Renal cortex interstitium (tissue), 15 donors: ENCODE measurements around the gene RFX1. TPM values are rescaled to one million over a fixed set of nuclear protein-coding genes. Genes with fewer than 3 reads are reported as not detected.
"Not testable (repeated sequence)": the region's sequence is repeated elsewhere in the genome, so short reads cannot be mapped to it uniquely, and the experiment has no call there.

Experiments
- DNase-seq, 11 donors: peaks; one replicate each; pipeline ENCODE4 v3.0.0-alpha.2; 2013; ENCODE audit warnings: low read depth in 9 of 11, low spot score in 4 of 11; ENCODE audit errors: extremely low read depth in 1 of 11
- long read RNA-seq, 16 experiments: transcript quantifications; one replicate each; lab custom pipeline, GENCODE V29; 2026
- polyA plus RNA-seq, 3 donors: library from polyadenylated mRNA; unstranded; fragments of 120-200 nt; gene quantifications; one replicate each; pipeline ENCODE4 v1.2.1, GENCODE V29; 2013; ENCODE audit not compliant: insufficient read length in 3 of 3

The RFX1 gene
- polyA plus RNA-seq = 10 to 100 TPM in 2 of 3 donors, 1 to 10 TPM in 1; 9.1 to 17.7 (median 14.8) TPM
- long read RNA-seq, donor 1 = 0 reads
- long read RNA-seq, donor 2, partial matches to known transcripts = 0 of 2 reads
- long read RNA-seq, donor 2, other reads (novel, unspliced or antisense) = 0 of 2 reads
- long read RNA-seq, donor 3, partial matches to known transcripts = 43 of 43 reads
- long read RNA-seq, donor 3, other reads (novel, unspliced or antisense) = 0 of 43 reads
- long read RNA-seq, donor 4, full-length matches to known transcripts = 1 of 1 reads
- long read RNA-seq, donor 4, partial matches to known transcripts = 0 of 1 reads
- long read RNA-seq, donor 4, other reads (novel, unspliced or antisense) = 0 of 1 reads
- long read RNA-seq, donor 5, full-length matches to known transcripts = 3 of 11 reads
- long read RNA-seq, donor 5, partial matches to known transcripts = 8 of 11 reads
- long read RNA-seq, donor 5, other reads (novel, unspliced or antisense) = 0 of 11 reads
- long read RNA-seq, donor 6, partial matches to known transcripts = 8 of 10 reads
- long read RNA-seq, donor 6, other reads (novel, unspliced or antisense) = 0 of 10 reads
- long read RNA-seq, donor 7 = 0 reads
- long read RNA-seq, donor 8 = 0 reads
- long read RNA-seq, donor 9 = 0 reads
- long read RNA-seq, donor 10, partial matches to known transcripts = 0 of 2 reads
- long read RNA-seq, donor 10, other reads (novel, unspliced or antisense) = 0 of 2 reads
- long read RNA-seq, donor 11 = 0 reads
- long read RNA-seq, donor 12, full-length matches to known transcripts = 1 of 1 reads
- long read RNA-seq, donor 12, partial matches to known transcripts = 0 of 1 reads
- long read RNA-seq, donor 12, other reads (novel, unspliced or antisense) = 0 of 1 reads
- long read RNA-seq, donor 13 = 0 reads
- long read RNA-seq, donor 14 = 0 reads
- long read RNA-seq, donor 15, partial matches to known transcripts = 0 of 1 reads
- long read RNA-seq, donor 15, other reads (novel, unspliced or antisense) = 0 of 1 reads
- long read RNA-seq, donor 16, full-length matches to known transcripts = 4 of 9 reads
- long read RNA-seq, donor 16, partial matches to known transcripts = 5 of 9 reads
- long read RNA-seq, donor 16, other reads (novel, unspliced or antisense) = 0 of 9 reads

DNA sequence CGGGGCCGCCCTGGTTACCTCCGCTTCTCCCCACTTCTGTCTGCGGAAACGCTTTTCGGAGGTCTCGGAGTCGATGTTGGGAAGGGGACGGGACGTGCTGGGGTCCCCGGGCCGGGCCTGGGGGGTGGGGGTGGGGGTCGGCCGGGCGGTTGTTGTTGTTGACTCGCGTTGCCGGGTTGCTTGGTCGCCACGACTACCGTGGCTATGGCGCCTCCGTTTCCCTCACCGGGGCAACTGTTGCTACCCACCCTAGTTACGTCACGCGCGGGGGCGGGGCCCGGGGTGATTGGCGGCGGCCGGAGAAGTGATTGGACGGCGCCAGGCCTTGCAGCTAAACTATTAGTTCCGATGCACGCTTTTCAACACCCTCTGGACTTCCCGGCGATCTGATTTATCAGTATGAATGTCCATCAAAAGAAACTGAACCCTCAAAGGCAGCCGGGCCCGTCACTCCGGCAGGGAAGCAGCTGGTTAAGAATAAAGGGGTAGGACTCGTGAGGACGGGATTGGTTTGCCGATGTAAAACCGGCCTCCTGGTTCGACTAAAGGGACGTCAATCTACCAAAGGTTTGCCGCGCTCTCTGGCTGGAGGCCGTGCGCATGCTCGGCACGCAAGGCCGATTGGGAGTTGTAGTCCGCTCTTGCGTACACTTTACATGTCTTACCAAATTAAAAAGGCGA is at the start of gene RFX1:
TSS of gene RFX1 (minus strand) at position 236 of the 681 bp plus-strand sequence. CDS start 12,477 bp downstream, outside the sequence.
- peak; percentile 97 to 100 (median 99) for DNase-seq

GRCh38 chr19:14055396-14055795 is 49.3 kb upstream of the RFX1 start:
- no peak for DNase-seq

DNA sequence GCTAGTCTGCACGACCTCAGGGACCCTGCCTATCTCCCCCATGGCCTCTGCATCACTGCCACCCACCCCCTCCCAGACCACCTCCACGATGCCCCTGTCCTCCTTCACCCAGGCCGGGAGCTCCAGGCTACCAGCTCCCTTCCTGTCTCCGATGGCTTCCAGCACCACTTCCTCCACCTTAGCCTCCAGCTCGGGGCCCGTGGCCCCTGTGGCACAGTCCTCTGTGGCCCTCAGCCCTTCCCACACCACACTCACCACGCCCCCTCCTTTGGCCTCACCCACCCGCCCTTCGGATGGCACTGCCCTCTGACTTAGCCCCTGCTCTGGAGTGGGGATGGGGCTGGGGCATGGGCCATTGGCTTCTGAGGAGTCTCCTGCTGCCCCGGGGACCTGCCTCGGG is 48.6 kb upstream of the RFX1 start:
- no peak for DNase-seq

DNA sequence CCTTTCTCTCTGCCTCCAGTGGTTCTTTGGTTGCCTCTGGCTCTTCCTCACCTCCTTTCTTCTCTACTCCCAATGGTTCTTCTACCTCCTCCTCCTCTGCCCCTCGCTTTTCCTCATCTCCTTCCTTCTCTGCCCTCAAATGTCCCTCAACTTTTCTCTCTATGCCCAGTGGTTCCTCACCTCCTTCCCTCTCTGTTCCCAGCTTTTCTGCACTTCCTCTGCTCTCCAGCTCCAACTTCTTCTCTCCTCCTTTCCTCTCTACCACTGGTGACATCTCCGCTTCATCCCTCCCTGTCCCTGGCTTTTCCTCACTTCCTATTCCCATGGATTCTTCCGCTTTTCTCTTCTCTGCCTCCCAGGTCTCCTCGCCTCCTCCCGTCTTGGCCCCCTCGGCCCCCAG is 48.0 kb upstream of the RFX1 start:
- DNase-seq = no peak

DNA sequence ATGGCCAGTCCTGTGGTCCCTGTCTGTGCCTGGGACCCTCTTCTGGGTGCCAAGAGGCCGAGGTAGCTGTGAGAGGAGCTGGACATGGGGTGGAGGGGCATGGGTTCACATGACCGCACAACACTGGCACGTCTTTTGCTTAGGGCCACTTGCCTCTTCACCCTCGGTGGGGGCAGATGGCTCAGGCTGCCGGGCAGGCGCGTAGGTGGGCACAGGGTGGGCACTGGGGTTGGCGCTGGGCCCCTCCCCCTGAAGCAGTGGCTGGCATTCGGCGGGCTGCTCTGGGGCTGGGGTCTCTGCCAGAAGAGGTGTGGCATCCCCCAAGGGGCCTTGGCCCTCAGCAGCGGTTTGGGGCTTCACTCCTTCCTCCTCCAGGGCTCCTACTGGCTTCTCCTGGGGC is 47.4 kb upstream of the RFX1 start:
- DNase-seq = no peak

DNA sequence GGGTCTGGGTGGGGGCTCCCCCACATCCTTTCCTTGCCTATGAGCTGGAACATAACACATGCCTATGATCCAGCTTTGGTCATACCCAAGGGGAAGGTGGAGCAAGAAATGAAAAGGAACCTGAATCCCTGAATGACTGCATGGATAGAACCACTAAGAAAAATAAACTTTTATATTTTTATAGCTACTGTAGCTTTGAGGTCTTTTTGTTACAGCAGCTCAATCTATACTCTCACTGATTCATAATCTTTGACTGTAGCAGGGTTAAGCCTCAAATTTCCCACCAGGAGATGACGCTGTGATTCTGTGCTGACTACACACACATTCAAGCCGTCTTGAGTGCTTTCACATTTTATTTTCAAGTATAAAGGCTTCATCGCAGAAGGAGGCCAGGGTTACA is 46.9 kb upstream of the RFX1 start:
- no peak for DNase-seq

- no peak for DNase-seq
Measured at GRCh38 chr19:14052470-14052869, 46.4 kb upstream of the RFX1 start.

DNA sequence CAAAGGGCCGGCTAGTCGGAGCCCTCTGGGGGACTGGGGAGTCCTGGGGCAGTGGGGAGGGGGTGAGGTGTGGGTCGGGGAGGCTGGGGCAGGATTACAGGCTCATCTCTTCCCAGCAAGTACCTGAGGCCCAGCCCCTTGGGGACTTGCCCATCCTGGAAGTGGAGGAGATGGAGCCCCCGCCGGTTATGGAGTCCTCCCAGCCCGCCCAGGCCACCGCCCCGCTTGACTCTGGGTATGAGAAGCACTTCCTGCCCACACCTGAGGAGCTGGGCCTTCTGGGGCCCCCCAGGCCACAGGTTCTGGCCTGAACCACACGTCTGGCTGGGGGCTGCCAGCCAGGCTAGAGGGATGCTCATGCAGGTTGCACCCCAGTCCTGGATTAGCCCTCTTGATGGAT is 45.9 kb upstream of the RFX1 start:
- DNase-seq = no peak

DNA sequence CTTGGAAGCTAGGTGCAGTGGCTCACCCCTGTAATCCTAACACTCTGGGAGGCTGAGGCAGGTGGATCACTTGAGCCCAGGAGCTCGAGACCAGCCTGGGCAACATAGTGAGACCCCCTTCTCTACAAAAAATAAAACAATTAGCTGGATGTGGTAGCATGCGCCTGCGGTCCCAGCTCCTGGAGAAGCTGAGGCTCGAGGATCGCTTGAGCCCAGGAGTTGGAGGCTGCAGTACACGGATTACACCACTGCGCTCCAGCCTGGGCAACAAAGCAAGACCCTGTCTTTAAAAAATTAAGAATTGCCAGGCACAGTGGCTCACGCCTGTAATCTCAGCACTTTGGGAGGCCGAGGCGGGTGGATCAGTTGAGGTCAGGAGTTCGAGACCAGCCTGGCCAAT is 44.8 kb upstream of the RFX1 start:
- DNase-seq = not testable (repeated sequence)

GRCh38 chr19:14050512-14050911 is 44.4 kb upstream of the RFX1 start:
- no peak for DNase-seq

- no peak for DNase-seq
Measured at GRCh38 chr19:14048443-14049153, 42.5 kb upstream of the RFX1 start.

- DNase-seq = not testable (repeated sequence)
Measured at GRCh38 chr19:14047866-14048265, 41.7 kb upstream of the RFX1 start.

DNA sequence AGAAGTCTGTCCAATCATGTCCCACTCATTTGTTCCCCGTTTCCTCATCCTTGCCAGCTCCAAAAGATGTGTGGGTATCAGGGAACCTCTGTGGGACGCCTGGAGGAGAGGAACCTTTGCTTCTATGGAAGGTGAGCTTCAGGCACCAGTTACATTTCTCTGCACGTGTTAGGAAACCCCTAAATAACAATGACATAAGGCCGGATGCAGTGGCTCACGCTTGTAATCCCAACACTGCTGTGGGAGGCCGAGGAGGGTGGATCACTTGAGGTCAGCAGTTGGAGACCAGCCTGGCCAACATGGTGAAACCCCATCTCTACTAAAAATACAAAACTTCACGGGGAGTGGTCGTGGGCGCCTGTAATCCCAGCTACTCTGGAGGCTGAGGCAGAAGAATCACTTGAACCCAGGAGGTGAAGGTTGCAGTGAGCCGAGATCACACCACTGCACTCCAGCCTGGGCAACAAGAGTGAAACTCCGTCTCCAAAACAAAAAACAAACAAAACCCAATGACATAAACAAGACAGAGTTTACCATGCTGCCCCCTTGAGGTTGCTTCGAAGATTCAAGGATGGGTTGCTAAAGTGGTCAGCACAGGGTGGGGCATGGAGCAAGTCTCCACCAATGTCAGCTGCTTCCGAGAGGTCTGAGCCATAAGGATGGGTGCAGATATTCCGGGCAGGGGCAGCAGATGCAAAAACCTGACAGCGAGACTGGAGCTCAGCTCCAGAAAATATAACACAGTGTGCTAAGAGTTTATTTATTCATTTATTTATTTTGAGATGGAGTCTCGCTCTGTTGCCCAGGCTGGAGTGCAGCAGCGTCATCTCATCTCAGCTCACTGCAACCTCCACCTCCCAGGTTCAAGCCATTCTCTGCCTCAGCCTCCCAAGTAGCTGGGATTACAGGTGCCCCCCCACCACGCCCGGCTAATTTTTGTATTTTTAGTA is 36.8 kb upstream of the RFX1 start:
- DNase-seq = peak in 7 of 11 donors; percentile 60 to 83 (median 75)

GRCh38 chr19:14039181-14039580 is 33.1 kb upstream of the RFX1 start:
- no peak for DNase-seq

GRCh38 chr19:14035706-14036105 is 29.6 kb upstream of the RFX1 start:
- DNase-seq = no peak

DNA sequence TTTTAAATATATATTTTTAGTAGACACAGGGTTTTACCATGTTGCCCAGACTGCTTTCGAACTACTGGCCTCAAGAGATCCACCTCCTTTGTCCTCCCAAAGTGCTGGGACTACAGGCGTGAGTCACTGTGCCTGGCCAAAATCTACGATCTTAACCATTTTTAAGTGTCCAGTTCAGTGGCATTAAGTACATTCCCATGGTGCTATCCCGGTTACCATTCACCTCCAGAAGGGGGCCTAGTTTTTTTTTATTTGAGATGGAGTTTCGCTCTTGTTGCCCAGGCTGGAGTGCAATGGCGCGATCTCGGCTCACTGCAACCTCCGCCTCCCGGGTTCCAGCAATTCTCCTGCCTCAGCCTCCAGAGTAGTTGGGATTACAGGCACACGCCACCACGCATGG is 29.0 kb upstream of the RFX1 start:
- DNase-seq = not testable (repeated sequence)

DNA sequence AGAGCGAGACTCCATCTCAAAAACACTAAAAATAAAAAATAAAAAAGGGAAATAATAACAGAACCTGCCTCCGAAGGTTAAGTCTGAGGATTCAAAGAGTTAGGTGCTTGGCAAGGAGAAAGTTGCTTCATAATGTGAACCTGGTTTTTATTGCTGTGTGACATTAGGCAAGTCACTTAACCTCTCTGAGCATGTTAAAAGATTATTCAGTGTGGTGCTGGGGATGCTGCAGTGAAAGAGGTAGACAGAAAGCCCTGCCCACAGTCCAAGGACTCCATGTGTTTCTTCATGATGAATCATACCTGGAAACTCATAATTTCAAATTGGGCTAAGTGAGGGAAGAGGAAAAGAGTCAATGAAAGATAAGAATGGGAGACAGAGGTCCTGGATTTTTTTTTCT is 27.8 kb upstream of the RFX1 start:
- DNase-seq = no peak
